ENCODE data around the gene LRRC8E. TPM values are rescaled to one million over a fixed set of nuclear protein-coding genes. Genes with fewer than 3 reads are reported as not detected.
A peak's percentile ranks its signal among the peaks of the same experiment; 100 is the strongest.

Gene LRRC8E
- total and polyA plus RNA-seq, 7 donors = 0.23 to 1.2 (median 1.2) TPM; not detected in 4

DNA sequence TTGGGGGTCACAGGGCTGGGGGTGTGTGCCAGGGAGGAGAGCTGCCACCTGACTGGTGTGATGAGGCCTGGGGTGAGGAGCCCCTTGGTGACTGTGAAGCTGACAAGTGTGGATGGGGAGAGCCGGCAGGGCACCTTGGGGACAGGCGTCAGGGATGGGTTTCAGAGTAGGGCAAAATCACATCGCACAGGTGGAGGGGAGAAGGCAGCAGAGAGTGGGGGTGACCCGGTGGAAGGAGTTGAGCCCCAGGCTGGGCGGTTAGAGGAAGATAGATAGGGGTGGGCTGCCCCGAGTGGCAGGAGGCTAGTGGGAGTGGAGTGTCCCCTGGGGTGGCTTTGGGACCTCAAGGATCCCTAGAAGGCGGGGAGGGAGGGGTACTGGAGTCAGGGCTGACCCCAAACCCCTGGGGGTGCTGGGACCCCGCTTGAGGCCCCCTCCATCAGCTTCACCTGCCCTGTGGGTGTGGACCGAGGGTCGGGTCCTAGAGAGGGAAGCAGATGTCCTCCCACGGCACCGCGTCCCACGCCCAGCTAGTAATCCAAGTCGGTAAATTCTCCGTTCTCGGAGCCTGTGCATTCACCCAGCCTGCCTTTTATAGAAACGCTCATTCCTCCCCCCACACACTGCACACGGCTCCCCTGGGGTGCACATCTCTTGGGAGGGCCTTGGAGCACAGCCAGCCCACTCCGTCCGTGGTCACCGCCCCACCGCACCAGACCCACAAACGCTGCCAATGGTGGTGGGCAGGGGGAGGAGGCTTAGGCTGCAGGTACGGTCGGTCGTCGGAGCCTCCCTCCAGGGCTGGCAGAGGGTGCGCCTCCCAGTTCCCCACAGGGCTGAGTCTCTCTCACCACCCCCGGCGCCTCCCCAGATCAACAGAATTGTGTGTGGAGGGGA, 35.2 kb downstream of the LRRC8E start:
- H3K27me3 ChIP-seq = peaks cover 6 to 11% (median 7%) of the 10 kb centered on the region in 3 donors
- TF ChIP-seq POLR2AphosphoS5 (IDR thresholded peaks at IDR 0.05) (peak; percentile 48 to 67 (median 60)), EP300 (IDR thresholded peaks at IDR 0.05) (no peak), POLR2A (IDR thresholded peaks at IDR 0.05) (peak in 1 of 2 donors; percentile 4)
- peak overlapping the region; percentile 89 to 97 (median 94) for H3K27ac ChIP-seq
- H3K9me3 ChIP-seq = no peaks in the 10 kb centered on the region
- H3K4me3 ChIP-seq = peak overlapping the region; percentile 39 to 81 (median 64)
- peaks cover 11 to 16% (median 13%) of the 10 kb centered on the region in 4 donors for H3K36me3 ChIP-seq
- peaks cover 0 to 88% (median 87%) of the 10 kb centered on the region in 4 donors for H3K4me1 ChIP-seq
- intact Hi-C loops (cut with DNase I) = loop anchor here (10.0 kb wide), 3 partner anchors 441 to 1189 kb away; partner anchors contain the start of genes ANGPTL4, GPR108, MBD3L1 and TRIP10
- DNase-seq = peak; percentile 91
- 83% methylated on average over 31 of the region's 31 CpGs for WGBS, 2 donors

DNA sequence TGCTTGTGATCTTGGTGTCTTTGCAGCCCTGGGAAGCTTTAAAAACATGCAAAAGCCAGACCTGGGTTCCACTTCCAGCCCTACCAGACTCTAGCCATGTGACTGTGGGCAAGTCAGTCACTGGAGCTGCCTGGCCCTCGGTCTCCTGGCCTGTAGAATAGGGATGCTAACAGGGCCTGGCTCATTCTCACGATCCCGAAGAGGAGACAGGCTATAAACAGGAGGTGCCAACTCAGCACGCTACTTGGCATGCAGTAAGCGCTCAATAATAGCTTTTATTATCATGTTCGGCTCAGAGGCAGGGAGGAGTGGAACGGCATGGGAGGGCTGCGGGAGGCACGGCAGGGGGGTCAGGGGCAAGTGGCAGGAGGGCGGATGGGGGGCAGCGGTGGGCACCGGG, 35.9 kb downstream of the LRRC8E start:
- TF ChIP-seq POLR2AphosphoS5 (IDR thresholded peaks at IDR 0.05) (no peak), EP300 (IDR thresholded peaks at IDR 0.05) (no peak), POLR2A (IDR thresholded peaks at IDR 0.05) (no peak)
- no peak for DNase-seq
- Histone ChIP-seq H3K4me1 (peaks cover 0 to 89% (median 85%) of the 10 kb centered on the region in 4 donors), H3K27me3 (peaks cover 0 to 4% (median 1%) of the 10 kb centered on the region in 3 donors), H3K36me3 (peaks cover 11 to 16% (median 13%) of the 10 kb centered on the region in 4 donors), H3K9me3 (no peaks in the 10 kb centered on the region), H3K27ac (peak overlapping the region; percentile 89 to 97 (median 94)), H3K4me3 (peak overlapping the region; percentile 39 to 81 (median 64))
- intact Hi-C loops (cut with DNase I) = loop anchor here (10.0 kb wide), 3 partner anchors 441 to 1189 kb away; partner anchors contain the start of genes ANGPTL4, GPR108, MBD3L1 and TRIP10
- WGBS, 2 donors = 62 to 82% methylated on average over 12 of the region's 12 CpGs

DNA sequence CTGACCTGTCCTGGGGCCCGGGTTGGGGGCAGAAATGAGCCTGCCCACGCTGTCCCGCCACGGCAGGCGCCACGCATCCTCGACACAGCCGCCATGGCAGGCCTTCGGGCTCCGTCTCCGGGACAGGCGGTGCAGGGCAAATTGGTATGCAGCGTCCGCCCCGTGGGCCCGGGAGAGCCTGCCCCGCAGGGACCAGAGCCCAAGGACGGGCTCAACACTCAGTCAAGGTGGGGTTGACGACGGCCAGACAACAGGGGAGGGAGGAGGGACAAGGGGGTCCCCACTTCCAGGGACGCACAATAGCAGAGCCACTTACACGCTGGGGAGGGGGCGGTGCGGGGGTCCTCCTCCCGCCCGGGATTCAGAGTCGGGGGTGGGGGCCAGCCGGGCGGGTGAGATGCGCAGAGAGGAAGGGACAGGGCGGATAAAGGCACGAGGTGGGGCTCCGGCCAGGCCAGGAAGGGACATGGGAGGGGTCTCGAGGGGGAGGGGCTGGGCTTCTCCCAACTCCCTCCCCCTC, 36.4 kb downstream of the LRRC8E start:
- 34 to 50% methylated on average over 34 of the region's 34 CpGs for WGBS, 2 donors
- H3K27ac ChIP-seq = peak overlapping the region; percentile 89 to 97 (median 94)
- TF ChIP-seq POLR2AphosphoS5 (IDR thresholded peaks at IDR 0.05) (no peak), POLR2A (IDR thresholded peaks at IDR 0.05) (no peak), EP300 (IDR thresholded peaks at IDR 0.05) (no peak)
- TF ChIP-seq, protein P1, sequence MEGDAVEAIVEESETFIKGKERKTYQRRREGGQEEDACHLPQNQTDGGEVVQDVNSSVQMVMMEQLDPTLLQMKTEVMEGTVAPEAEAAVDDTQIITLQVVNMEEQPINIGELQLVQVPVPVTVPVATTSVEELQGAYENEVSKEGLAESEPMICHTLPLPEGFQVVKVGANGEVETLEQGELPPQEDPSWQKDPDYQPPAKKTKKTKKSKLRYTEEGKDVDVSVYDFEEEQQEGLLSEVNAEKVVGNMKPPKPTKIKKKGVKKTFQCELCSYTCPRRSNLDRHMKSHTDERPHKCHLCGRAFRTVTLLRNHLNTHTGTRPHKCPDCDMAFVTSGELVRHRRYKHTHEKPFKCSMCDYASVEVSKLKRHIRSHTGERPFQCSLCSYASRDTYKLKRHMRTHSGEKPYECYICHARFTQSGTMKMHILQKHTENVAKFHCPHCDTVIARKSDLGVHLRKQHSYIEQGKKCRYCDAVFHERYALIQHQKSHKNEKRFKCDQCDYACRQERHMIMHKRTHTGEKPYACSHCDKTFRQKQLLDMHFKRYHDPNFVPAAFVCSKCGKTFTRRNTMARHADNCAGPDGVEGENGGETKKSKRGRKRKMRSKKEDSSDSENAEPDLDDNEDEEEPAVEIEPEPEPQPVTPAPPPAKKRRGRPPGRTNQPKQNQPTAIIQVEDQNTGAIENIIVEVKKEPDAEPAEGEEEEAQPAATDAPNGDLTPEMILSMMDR (IDR thresholded peaks at IDR 0.05) = no peak
- DNase-seq = no peak
- no peaks in the 10 kb centered on the region for H3K27me3 ChIP-seq
- H3K4me1 ChIP-seq = peaks cover 0 to 89% (median 85%) of the 10 kb centered on the region in 4 donors
- H3K9me3 ChIP-seq = no peaks in the 10 kb centered on the region
- peaks cover 11 to 16% (median 13%) of the 10 kb centered on the region in 4 donors for H3K36me3 ChIP-seq
- peak overlapping the region; percentile 39 to 81 (median 64) for H3K4me3 ChIP-seq
- intact Hi-C loops (cut with DNase I) = loop anchor here (10.0 kb wide), 3 partner anchors 440 to 1190 kb away; partner anchors contain the start of genes ANGPTL4, GPR108, MBD3L1 and TRIP10

DNA sequence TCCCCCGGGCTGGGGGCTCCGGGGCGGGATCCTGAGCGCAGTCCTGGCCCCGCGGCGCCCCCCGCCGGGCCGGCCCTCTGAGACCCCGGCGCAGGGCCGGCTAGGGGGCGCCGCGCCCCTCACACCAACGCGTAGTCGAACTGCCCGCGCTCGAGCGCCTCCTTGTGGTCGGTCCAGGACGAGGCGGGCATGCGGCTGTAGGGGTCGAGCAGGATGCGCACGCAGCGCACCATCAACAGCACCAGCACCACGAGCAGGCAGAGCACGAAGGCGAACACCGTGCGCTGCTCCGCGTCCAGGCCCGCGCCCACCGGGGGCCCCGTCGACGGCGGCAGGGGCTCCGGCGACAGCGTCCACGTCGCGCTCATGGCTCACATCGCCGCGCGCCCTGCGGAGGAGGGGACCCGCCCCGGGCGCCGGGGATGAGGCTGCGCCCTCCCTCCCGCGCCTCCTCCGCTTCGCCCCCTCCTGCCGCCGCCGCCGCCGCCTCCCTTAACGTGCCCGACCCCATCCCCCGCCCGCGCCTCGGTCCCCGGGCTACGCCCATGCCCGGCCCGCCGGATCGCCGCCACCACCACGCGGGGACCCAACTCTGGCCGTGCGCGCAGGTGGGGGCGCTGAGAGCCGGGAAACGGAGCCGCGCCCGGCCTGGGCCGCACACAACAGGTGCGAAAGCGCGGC, 37.0 kb downstream of the LRRC8E start:
- TF ChIP-seq POLR2AphosphoS5 (IDR thresholded peaks at IDR 0.05) = peak in 3 of 4 donors; percentile 42 to 64 (median 53)
- TF ChIP-seq POLR2A (IDR thresholded peaks at IDR 0.05) = no peak
- TF ChIP-seq EP300 (IDR thresholded peaks at IDR 0.05) = no peak
- TF ChIP-seq, protein P1 (IDR thresholded peaks at IDR 0.05) = peak in 3 of 4 experiments; percentile 36 to 95 (median 59)
- H3K9me3 ChIP-seq = no peaks in the 10 kb centered on the region
- H3K27me3 ChIP-seq = no peaks in the 10 kb centered on the region
- WGBS, 2 donors = 1% methylated on average over 98 of the region's 98 CpGs
- H3K4me1 ChIP-seq = peaks cover 0 to 91% (median 87%) of the 10 kb centered on the region in 4 donors
- H3K36me3 ChIP-seq = peaks cover 11 to 16% (median 13%) of the 10 kb centered on the region in 4 donors
- H3K4me3 ChIP-seq = peak overlapping the region; percentile 39 to 81 (median 64)
- peak overlapping the region; percentile 89 to 97 (median 94) for H3K27ac ChIP-seq
- intact Hi-C loops (cut with DNase I) = loop anchor here (10.0 kb wide), 3 partner anchors 439 to 1191 kb away; partner anchors contain the start of genes ANGPTL4, GPR108, MBD3L1 and TRIP10
- DNase-seq = peak; percentile 91

Data from sigmoid colon (tissue), 7 donors.